Measurements from ENCODE around the gene MOV10L1. TPM values are rescaled to one million over a fixed set of nuclear protein-coding genes. Genes with fewer than 3 reads are reported as not detected.

The MOV10L1 gene
- total and polyA plus RNA-seq, 10 donors, result 0.10 to 0.37 (median 0.15) TPM; not detected in 7

- DNase-seq, result peak; percentile 54
- WGBS, 5 donors, result 84 to 90% (median 86%) methylated on average over 15 to 18 of the region's 18 CpGs
- Histone ChIP-seq H3K36me3 (peaks cover 0 to 2% (median 0%) of the 10 kb centered on the region in 6 donors), H3K4me1 (peaks cover 0 to 14% (median 0%) of the 10 kb centered on the region in 6 donors), H3K27ac (no peak overlapping the region), H3K4me3 (no peak overlapping the region), H3K27me3 (replicated peaks in 1 of 7) (peaks cover 0 to 44% (median 3%) of the 10 kb centered on the region in 7 donors), H3K9me3 (peaks cover 0 to 9% (median 2%) of the 10 kb centered on the region in 8 donors)
- intact Hi-C loops (cut with DNase I; ENCODE audit: low total_unique reads), result no loop called here
- TF ChIP-seq POLR2A (IDR thresholded peaks at IDR 0.05), result no peak
- no peak for TF ChIP-seq POLR2AphosphoS5 (IDR thresholded peaks at IDR 0.05)
- no peak for TF ChIP-seq CTCF (IDR thresholded peaks at IDR 0.05 in 8 of 11, conservative IDR thresholded peaks at IDR 0.05 in 3 of 11)
Measured at GRCh38 chr22:50082197-50082715, 7.5 kb upstream of the MOV10L1 start.

- intact Hi-C loops (cut with DNase I; ENCODE audit: low total_unique reads), result no loop called here
- no peak overlapping the region for H3K27ac ChIP-seq
- no peak overlapping the region for H3K4me3 ChIP-seq
- peaks cover 0 to 14% (median 0%) of the 10 kb centered on the region in 6 donors for H3K4me1 ChIP-seq
- no peaks in the 10 kb centered on the region for H3K36me3 ChIP-seq
- H3K9me3 ChIP-seq, result peaks cover 0 to 17% (median 3%) of the 10 kb centered on the region in 8 donors
- DNase-seq, result peak; percentile 63
- peaks cover 0 to 51% (median 3%) of the 10 kb centered on the region in 7 donors for H3K27me3 ChIP-seq (replicated peaks in 1 of 7)
- no peak for TF ChIP-seq POLR2A (IDR thresholded peaks at IDR 0.05)
- no peak for TF ChIP-seq POLR2AphosphoS5 (IDR thresholded peaks at IDR 0.05)
- no peak for TF ChIP-seq CTCF (IDR thresholded peaks at IDR 0.05 in 8 of 11, conservative IDR thresholded peaks at IDR 0.05 in 3 of 11)
- WGBS, 5 donors, result 81 to 90% (median 84%) methylated on average over 14 to 21 of the region's 21 CpGs
Measured at GRCh38 chr22:50082961-50083461, 6.8 kb upstream of the MOV10L1 start.

GRCh38 chr22:50083462-50084079 is 6.2 kb upstream of the MOV10L1 start:
- H3K4me3 ChIP-seq, result no peak overlapping the region
- H3K36me3 ChIP-seq, result no peaks in the 10 kb centered on the region
- DNase-seq, result peak; percentile 66
- H3K9me3 ChIP-seq, result peaks cover 0 to 17% (median 3%) of the 10 kb centered on the region in 8 donors
- intact Hi-C loops (cut with DNase I; ENCODE audit: low total_unique reads), result no loop called here
- no peak overlapping the region for H3K27ac ChIP-seq
- TF ChIP-seq POLR2AphosphoS5 (IDR thresholded peaks at IDR 0.05), result no peak
- TF ChIP-seq POLR2A (IDR thresholded peaks at IDR 0.05), result no peak
- no peak for TF ChIP-seq CTCF (IDR thresholded peaks at IDR 0.05 in 8 of 11, conservative IDR thresholded peaks at IDR 0.05 in 3 of 11)
- peaks cover 0 to 14% (median 0%) of the 10 kb centered on the region in 6 donors for H3K4me1 ChIP-seq
- peaks cover 0 to 56% (median 6%) of the 10 kb centered on the region in 7 donors for H3K27me3 ChIP-seq (replicated peaks in 1 of 7)
- 65 to 86% (median 72%) methylated on average over 6 to 18 of the region's 18 CpGs for WGBS, 5 donors

- Histone ChIP-seq H3K9me3 (peaks cover 0 to 17% (median 3%) of the 10 kb centered on the region in 8 donors), H3K27ac (no peak overlapping the region), H3K36me3 (no peaks in the 10 kb centered on the region), H3K4me1 (peaks cover 0 to 14% (median 0%) of the 10 kb centered on the region in 6 donors), H3K27me3 (replicated peaks in 1 of 7) (peaks cover 0 to 61% (median 7%) of the 10 kb centered on the region in 7 donors), H3K4me3 (no peak overlapping the region)
- TF ChIP-seq POLR2A (IDR thresholded peaks at IDR 0.05), result no peak
- TF ChIP-seq POLR2AphosphoS5 (IDR thresholded peaks at IDR 0.05), result no peak
- TF ChIP-seq CTCF (IDR thresholded peaks at IDR 0.05 in 8 of 11, conservative IDR thresholded peaks at IDR 0.05 in 3 of 11), result no peak
- WGBS, 5 donors, result 46 to 72% (median 59%) methylated on average over 8 to 10 of the region's 10 CpGs; no CpG with 5 or more reads in 1 of the 5 donors
- intact Hi-C loops (cut with DNase I; ENCODE audit: low total_unique reads), result no loop called here
- peak; percentile 69 for DNase-seq
Measured at GRCh38 chr22:50084080-50084477, 5.7 kb upstream of the MOV10L1 start.

All from spleen (tissue), 11 donors.